Measurements from ENCODE around the gene CFAP251. TPM values are rescaled to one million over a fixed set of nuclear protein-coding genes. Genes with fewer than 3 reads are reported as not detected.
"Not testable (repeated sequence)": the region's sequence is repeated elsewhere in the genome, so short reads cannot be mapped to it uniquely, and the experiment has no call there.

The CFAP251 gene
- total RNA-seq, 1 experiment from 2014 or later, result 0.81 TPM

GRCh38 chr12:121875582-121875981, 42.8 kb upstream of the CFAP251 start:
- Histone ChIP-seq H2AK5ac (ENCODE audit: insufficient read length, low read length) (no peak overlapping the region), H3K56ac (ENCODE audit: insufficient read length, low read depth, low read length) (no peak overlapping the region), H4K91ac (ENCODE audit: insufficient read length, low read depth, low read length) (no peak overlapping the region), H3K9ac (ENCODE audit: extremely low read depth, insufficient read length, low read length) (no peak overlapping the region), H4K5ac (ENCODE audit: insufficient read length, low read depth, low read length) (no peak overlapping the region), H3K4me2 (ENCODE audit: insufficient read depth, insufficient read length, low read length) (no peak overlapping the region), H3K27me3 (ENCODE audit: insufficient read depth, low read length) (no peaks in the 10 kb centered on the region), H3K4ac (ENCODE audit: low read depth, low read length) (no peak overlapping the region), H3K23ac (ENCODE audit: insufficient read length, low read depth, low read length) (no peak overlapping the region), H3K18ac (ENCODE audit: insufficient read length, low read depth, low read length) (no peak overlapping the region), H2BK120ac (ENCODE audit: low read depth, low read length, poor library complexity, severe bottlenecking) (no peak overlapping the region), H2BK5ac (ENCODE audit: insufficient read length, low read length) (no peak overlapping the region), H3K9me3 (ENCODE audit: control insufficient read depth, low read depth, low read length) (no peaks in the 10 kb centered on the region), H2BK20ac (ENCODE audit: low read depth, low read length, poor library complexity, severe bottlenecking) (no peak overlapping the region), H3K14ac (ENCODE audit: insufficient read depth, low read length) (no peak overlapping the region), H3T11ph (ENCODE audit: low read length) (no peak overlapping the region), H2BK15ac (ENCODE audit: low read depth, low read length) (no peak overlapping the region), H4K8ac (replicated peaks; ENCODE audit: insufficient read length, low read depth, low read length) (no peak overlapping the region), H3K23me2 (ENCODE audit: insufficient read length, low read depth, low read length, poor library complexity, severe bottlenecking) (no peaks in the 10 kb centered on the region), H4K20me1 (ENCODE audit: control insufficient read depth, insufficient read depth, insufficient read length) (no peaks in the 10 kb centered on the region), H2BK12ac (ENCODE audit: insufficient read length, low read depth, low read length) (no peak overlapping the region), H2AFZ (ENCODE audit: low read length) (no peak overlapping the region), H3K79me2 (ENCODE audit: insufficient read depth, low read length) (no peaks in the 10 kb centered on the region), H3K27ac (ENCODE audit: insufficient read length, low read depth, low read length) (no peak overlapping the region), H3K79me1 (ENCODE audit: insufficient read depth, low read depth, low read length, poor library complexity, severe bottlenecking) (no peaks in the 10 kb centered on the region), H3K4me1 (ENCODE audit: insufficient read depth, low read length) (no peaks in the 10 kb centered on the region)
- no peak for TF ChIP-seq CTCF (conservative IDR thresholded peaks at IDR 0.05)
- H3K36me3 Mint-ChIP-seq (ENCODE audit: insufficient read depth in 1 of 3, low read depth in 3 of 3), result no peaks in the 10 kb centered on the region
- no peak overlapping the region for H3K27ac Mint-ChIP-seq
- H3K9me3 Mint-ChIP-seq, result no peaks in the 10 kb centered on the region; a peak in 1 of 5 replicates
- H3K4me1 Mint-ChIP-seq, result peaks cover 4% of the 10 kb centered on the region in 2 experiments; a peak in 3 of 4 replicates
- no peak for DNase-seq
- no peak overlapping the region for H3K4me3 Mint-ChIP-seq
- no CpG with 5 or more reads among the region's 6 CpGs for WGBS (ENCODE audit: extremely low coverage, insufficient read length, low lambda C conversion rate)
- H3K27me3 Mint-ChIP-seq (ENCODE audit: low read depth), result peaks cover 2% of the 10 kb centered on the region

- H4K5ac ChIP-seq (ENCODE audit: insufficient read length, low read depth, low read length); H3K36me3 Mint-ChIP-seq (ENCODE audit: insufficient read depth in 1 of 3, low read depth in 3 of 3): not testable (repeated sequence)
Observed at GRCh38 chr12:121876080-121876447, 42.3 kb upstream of the CFAP251 start.

More at GRCh38 chr12:121876080-121876447, 42.3 kb upstream of the CFAP251 start:
- H3K18ac ChIP-seq (ENCODE audit: insufficient read length, low read depth, low read length); H2BK15ac ChIP-seq (ENCODE audit: low read depth, low read length); H2BK20ac ChIP-seq (ENCODE audit: low read depth, low read length, poor library complexity, severe bottlenecking); H3K4me2 ChIP-seq (ENCODE audit: insufficient read depth, insufficient read length, low read length); H4K91ac ChIP-seq (ENCODE audit: insufficient read length, low read depth, low read length); H3K4me1 Mint-ChIP-seq; H3K23ac ChIP-seq (ENCODE audit: insufficient read length, low read depth, low read length); H3K27ac ChIP-seq (ENCODE audit: insufficient read length, low read depth, low read length); H3K27me3 ChIP-seq (ENCODE audit: insufficient read depth, low read length); H2AK5ac ChIP-seq (ENCODE audit: insufficient read length, low read length); H3K4me3 Mint-ChIP-seq; H3K9me3 ChIP-seq (ENCODE audit: control insufficient read depth, low read depth, low read length); H3K79me2 ChIP-seq (ENCODE audit: insufficient read depth, low read length); H3T11ph ChIP-seq (ENCODE audit: low read length); H3K79me1 ChIP-seq (ENCODE audit: insufficient read depth, low read depth, low read length, poor library complexity, severe bottlenecking); H3K4ac ChIP-seq (ENCODE audit: low read depth, low read length); H3K9ac ChIP-seq (ENCODE audit: extremely low read depth, insufficient read length, low read length); H3K23me2 ChIP-seq (ENCODE audit: insufficient read length, low read depth, low read length, poor library complexity, severe bottlenecking); H4K8ac ChIP-seq (replicated peaks; ENCODE audit: insufficient read length, low read depth, low read length); H3K9me3 Mint-ChIP-seq; H4K20me1 ChIP-seq (ENCODE audit: control insufficient read depth, insufficient read depth, insufficient read length); H3K27me3 Mint-ChIP-seq (ENCODE audit: low read depth); H3K56ac ChIP-seq (ENCODE audit: insufficient read length, low read depth, low read length); H2AFZ ChIP-seq (ENCODE audit: low read length); H2BK120ac ChIP-seq (ENCODE audit: low read depth, low read length, poor library complexity, severe bottlenecking); H2BK5ac ChIP-seq (ENCODE audit: insufficient read length, low read length); H3K14ac ChIP-seq (ENCODE audit: insufficient read depth, low read length); H3K4me1 ChIP-seq (ENCODE audit: insufficient read depth, low read length); H2BK12ac ChIP-seq (ENCODE audit: insufficient read length, low read depth, low read length); H3K27ac Mint-ChIP-seq; DNase-seq: not testable (repeated sequence)
- WGBS (ENCODE audit: extremely low coverage, insufficient read length, low lambda C conversion rate), result no CpG with 5 or more reads among the region's 8 CpGs

Data from H9 (cell line).